A549 (cell line): ENCODE data around the gene SAMD3.

Source experiments
- BCL3 ChIP-seq: fragments of >200 bp; sonication (Bioruptor Twin); formaldehyde crosslinking; IDR thresholded peaks from 3 replicates; pipeline ENCODE4 v1.6.1; 2016
- CTCF ChIP-seq: fragments of >200 bp; sonication (Bioruptor Twin); formaldehyde crosslinking; IDR thresholded peaks from 3 replicates; pipeline ENCODE4 v1.5.1; 2016
- EHF ChIP-seq: fragments of 250-450 bp; sonication (Bioruptor Pico); IDR thresholded peaks from 2 replicates; pipeline ENCODE4 v1.5.0; 2020; ENCODE audit warnings: mild to moderate bottlenecking
- EHMT2 ChIP-seq: fragments of 200-600 bp; sonication (generic); IDR thresholded peaks from 2 replicates; pipeline ENCODE4 v1.6.1; 2016; ENCODE audit warnings: antibody characterized with exemption, low read depth, mild to moderate bottlenecking, moderate library complexity
- JUNB ChIP-seq: fragments of >200 bp; sonication (Bioruptor Twin); formaldehyde crosslinking; IDR thresholded peaks from 2 replicates; pipeline ENCODE4 v1.6.1; 2016
- NPAS2 ChIP-seq: fragments of 250-450 bp; sonication (Bioruptor Pico); IDR thresholded peaks from 2 replicates; pipeline ENCODE4 v1.8.0; 2022; ENCODE audit warnings: mild to moderate bottlenecking, moderate library complexity, borderline replicate concordance
- PHF8 ChIP-seq: fragments of 200-600 bp; sonication (generic); IDR thresholded peaks from 2 replicates; pipeline ENCODE4 v1.6.1; 2016; ENCODE audit warnings: low read depth, mild to moderate bottlenecking, antibody characterized with exemption, moderate library complexity, borderline replicate concordance
- POLR2A ChIP-seq: IDR thresholded peaks from 2 replicates; pipeline ENCODE4 v1.6.1; 2012; ENCODE audit warnings: mild to moderate bottlenecking, low read length
- RAD21 ChIP-seq, 2 experiments: fragments of >200 bp in 1 of 2; sonication (Bioruptor Twin) in 1 of 2; formaldehyde crosslinking in 1 of 2; IDR thresholded peaks in 1 of 2; conservative IDR thresholded peaks in 1 of 2; 2 replicates in 1 of 2; 3 replicates in 1 of 2; pipeline ENCODE4 v1.6.1; 2012 to 2018; ENCODE audit warnings: inconsistent platforms in 1 of 2
- REST ChIP-seq: fragments of 200-600 bp; sonication (generic); IDR thresholded peaks from 2 replicates; pipeline ENCODE4 v1.6.1; 2016; ENCODE audit warnings: antibody characterized with exemption, mild to moderate bottlenecking, moderate library complexity
- USF2 ChIP-seq: fragments of 450-650 bp; IDR thresholded peaks from 2 replicates; pipeline ENCODE4 v1.6.1; 2014; ENCODE audit warnings: antibody characterized with exemption

GRCh38 chr6:130115036-130115435 lies 107.7 kb downstream of the SAMD3 start:
- no peak for TF ChIP-seq REST
- TF ChIP-seq PHF8, result no peak
- TF ChIP-seq POLR2A, result no peak
- TF ChIP-seq RAD21 (conservative IDR thresholded peaks at IDR 0.05 in 1 of 2, IDR thresholded peaks at IDR 0.05 in 1 of 2), result no peak
- TF ChIP-seq CTCF, result no peak
- no peak for TF ChIP-seq NPAS2 (CRISPR knock-in tag)
- TF ChIP-seq JUNB, result no peak
- no peak for TF ChIP-seq EHF (CRISPR knock-in tag)
- TF ChIP-seq USF2, result no peak
- TF ChIP-seq EHMT2, result no peak
- TF ChIP-seq BCL3, result no peak
